K562 (cell line): ENCODE measurements around the gene ZSCAN12. TPM values are rescaled to one million over a fixed set of nuclear protein-coding genes. Genes with fewer than 3 reads are reported as not detected.

Experiments
- ATF2 ChIP-seq: sonication (generic); formaldehyde crosslinking; IDR thresholded peaks from 2 replicates; pipeline ENCODE4 v1.8.1; 2022; ENCODE audit warnings: missing genetic modification reagents
- ATF3 ChIP-seq, 2 experiments: fragments of 450-650 bp in 1 of 2; sonication (generic) in 1 of 2; formaldehyde crosslinking in 1 of 2; IDR thresholded peaks in 1 of 2; conservative IDR thresholded peaks in 1 of 2; 2 replicates each; pipeline versions ENCODE4 v1.6.1 to v1.8.1; 2016 to 2023; ENCODE audit warnings: mild to moderate bottlenecking in 2 of 2, moderate library complexity in 2 of 2, inconsistent platforms in 1 of 2, missing genetic modification reagents in 1 of 2
- BHLHE40 ChIP-seq: IDR thresholded peaks from 2 replicates; pipeline ENCODE4 v1.6.1; 2011; ENCODE audit warnings: low read length, improper control_type of control experiment
- CBFA2T2 ChIP-seq: fragments of 450-650 bp; conservative IDR thresholded peaks from 2 replicates; pipeline ENCODE4 v1.6.1; 2017; ENCODE audit warnings: mild to moderate bottlenecking
- CREB3 ChIP-seq: fragments of 450-650 bp; conservative IDR thresholded peaks from 2 replicates; pipeline ENCODE4 v1.6.1; 2016; ENCODE audit warnings: missing genetic modification characterization, low read depth, mild to moderate bottlenecking, missing compliant biosample characterization, moderate library complexity
- FOXJ2 ChIP-seq: fragments of 200-800 bp; sonication (Bioruptor generic); IDR thresholded peaks from 2 replicates; pipeline ENCODE4 v1.6.1; 2016; ENCODE audit warnings: missing genetic modification characterization, missing compliant biosample characterization
- HIVEP1 ChIP-seq: fragments of 250-450 bp; sonication (Bioruptor Pico); IDR thresholded peaks from 2 replicates; pipeline ENCODE4 v1.4.0; 2020; ENCODE audit warnings: mild to moderate bottlenecking
- NCOA1 ChIP-seq: fragments of 450-650 bp; IDR thresholded peaks from 2 replicates; pipeline ENCODE4 v1.6.1; 2016; ENCODE audit warnings: low read depth
- SMARCE1 ChIP-seq: fragments of 450-650 bp; IDR thresholded peaks from 2 replicates; pipeline ENCODE4 v1.7.1; 2016; ENCODE audit warnings: mild to moderate bottlenecking
- STAG1 ChIP-seq: sonication (generic); formaldehyde crosslinking; IDR thresholded peaks from 2 replicates; pipeline ENCODE4 v1.5.0; 2020; ENCODE audit warnings: missing genetic modification reagents, borderline replicate concordance
- TARDBP ChIP-seq: fragments of 450-650 bp; IDR thresholded peaks from 2 replicates; pipeline ENCODE4 v1.6.1; 2016
- ZNF12 ChIP-seq: sonication (generic); formaldehyde crosslinking; IDR thresholded peaks from 2 replicates; pipeline ENCODE4 v1.4.0; 2020; ENCODE audit warnings: mild to moderate bottlenecking, missing genetic modification reagents
- ZNF644 ChIP-seq: fragments of 200-800 bp; sonication (Bioruptor generic); IDR thresholded peaks from 2 replicates; pipeline ENCODE4 v1.6.1; 2016; ENCODE audit warnings: low read depth, missing genetic modification characterization, missing compliant biosample characterization
- polyA plus RNA-seq, 8 experiments: library from polyadenylated mRNA; depleted of rRNA in 4 of 8; stranded (reverse) in 5 of 8; unstranded in 3 of 8; fragments of >200 nt; fragmentation: Nextera tagmentation in 2 of 8; fragmentation: Illumina TruSeq in 1 of 8; extraction: Ambion mirVana in 2 of 8; extraction: Trizol in 1 of 8; gene quantifications; 2 replicates each; pipeline versions ENCODE4 v1.2.1 to v1.2.3, GENCODE V29; 2011 to 2014; ENCODE audit warnings: inconsistent platforms in 1 of 8, missing spikeins in 1 of 8
- total RNA-seq, 7 experiments: library from RNA; depleted of rRNA in 6 of 7; stranded (reverse); fragments of >200 nt in 6 of 7; fragmentation: Illumina TruSeq in 2 of 7; extraction: Trizol in 2 of 7; gene quantifications; 2 replicates each; pipeline versions ENCODE4 v1.2.1 to v1.2.3, GENCODE V29; 2011 to 2021; ENCODE audit warnings: low replicate concordance in 1 of 7
- TF ChIP-seq, protein P1 (sequence below): fragments of 450-650 bp; IDR thresholded peaks from 2 replicates; pipeline ENCODE4 v1.6.1; 2017; ENCODE audit warnings: antibody characterized with exemption, mild to moderate bottlenecking
- TF ChIP-seq, protein P2 (sequence below): fragments of 450-650 bp; IDR thresholded peaks from 2 replicates; pipeline ENCODE4 v1.6.1; 2014; ENCODE audit warnings: low read depth, mild to moderate bottlenecking, moderate library complexity, borderline replicate concordance
- TF ChIP-seq, protein P3 (sequence below): fragments of 450-650 bp; conservative IDR thresholded peaks from 2 replicates; pipeline ENCODE4 v1.6.1; 2016; ENCODE audit warnings: missing genetic modification characterization, low read depth, mild to moderate bottlenecking, control low read depth, missing compliant biosample characterization

The ZSCAN12 gene
- total and polyA plus RNA-seq, 9 of the 15 experiments (the other 6 are each of a cell fraction or from before 2014, with no cell fraction given): 2.5 to 19.6 (median 12.5) TPM

DNA sequence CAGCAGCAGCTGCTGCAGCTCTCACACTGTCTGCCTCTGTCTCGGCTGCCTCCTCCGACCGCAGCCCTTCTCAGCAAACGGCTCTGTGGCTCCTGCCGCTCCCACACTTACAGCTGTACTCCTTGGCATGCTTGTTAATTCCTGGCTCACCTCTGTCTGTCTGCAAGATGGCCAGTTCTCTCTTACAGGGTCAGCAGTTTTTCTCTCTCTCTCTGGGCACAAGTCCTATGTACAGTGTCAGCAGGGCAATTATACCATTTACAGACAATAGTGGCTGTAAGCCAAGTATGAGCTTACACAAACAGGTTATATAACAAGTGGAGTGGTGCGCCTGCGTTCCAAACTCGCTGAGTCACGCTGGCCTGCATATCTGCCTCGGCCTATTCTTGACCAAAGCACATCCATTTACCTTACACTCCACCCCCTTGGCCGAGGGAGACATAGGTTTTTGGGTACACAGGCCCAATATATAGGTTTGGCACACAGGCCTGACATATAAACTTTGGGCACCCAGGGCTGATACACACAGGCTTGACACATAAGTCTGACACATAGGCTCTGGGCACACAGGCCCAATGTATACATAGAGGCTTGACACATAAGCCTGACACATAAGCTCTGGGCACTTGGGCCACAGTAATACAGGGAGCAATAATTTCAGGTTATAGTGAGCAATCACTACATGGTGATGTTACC, 45.4 kb downstream of the ZSCAN12 start (continued):
- TF ChIP-seq, protein P1, sequence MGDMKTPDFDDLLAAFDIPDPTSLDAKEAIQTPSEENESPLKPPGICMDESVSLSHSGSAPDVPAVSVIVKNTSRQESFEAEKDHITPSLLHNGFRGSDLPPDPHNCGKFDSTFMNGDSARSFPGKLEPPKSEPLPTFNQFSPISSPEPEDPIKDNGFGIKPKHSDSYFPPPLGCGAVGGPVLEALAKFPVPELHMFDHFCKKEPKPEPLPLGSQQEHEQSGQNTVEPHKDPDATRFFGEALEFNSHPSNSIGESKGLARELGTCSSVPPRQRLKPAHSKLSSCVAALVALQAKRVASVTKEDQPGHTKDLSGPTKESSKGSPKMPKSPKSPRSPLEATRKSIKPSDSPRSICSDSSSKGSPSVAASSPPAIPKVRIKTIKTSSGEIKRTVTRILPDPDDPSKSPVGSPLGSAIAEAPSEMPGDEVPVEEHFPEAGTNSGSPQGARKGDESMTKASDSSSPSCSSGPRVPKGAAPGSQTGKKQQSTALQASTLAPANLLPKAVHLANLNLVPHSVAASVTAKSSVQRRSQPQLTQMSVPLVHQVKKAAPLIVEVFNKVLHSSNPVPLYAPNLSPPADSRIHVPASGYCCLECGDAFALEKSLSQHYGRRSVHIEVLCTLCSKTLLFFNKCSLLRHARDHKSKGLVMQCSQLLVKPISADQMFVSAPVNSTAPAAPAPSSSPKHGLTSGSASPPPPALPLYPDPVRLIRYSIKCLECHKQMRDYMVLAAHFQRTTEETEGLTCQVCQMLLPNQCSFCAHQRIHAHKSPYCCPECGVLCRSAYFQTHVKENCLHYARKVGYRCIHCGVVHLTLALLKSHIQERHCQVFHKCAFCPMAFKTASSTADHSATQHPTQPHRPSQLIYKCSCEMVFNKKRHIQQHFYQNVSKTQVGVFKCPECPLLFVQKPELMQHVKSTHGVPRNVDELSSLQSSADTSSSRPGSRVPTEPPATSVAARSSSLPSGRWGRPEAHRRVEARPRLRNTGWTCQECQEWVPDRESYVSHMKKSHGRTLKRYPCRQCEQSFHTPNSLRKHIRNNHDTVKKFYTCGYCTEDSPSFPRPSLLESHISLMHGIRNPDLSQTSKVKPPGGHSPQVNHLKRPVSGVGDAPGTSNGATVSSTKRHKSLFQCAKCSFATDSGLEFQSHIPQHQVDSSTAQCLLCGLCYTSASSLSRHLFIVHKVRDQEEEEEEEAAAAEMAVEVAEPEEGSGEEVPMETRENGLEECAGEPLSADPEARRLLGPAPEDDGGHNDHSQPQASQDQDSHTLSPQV: peak; percentile 100
- no peak for TF ChIP-seq STAG1 (CRISPR knock-in tag)
- TF ChIP-seq, protein P2, sequence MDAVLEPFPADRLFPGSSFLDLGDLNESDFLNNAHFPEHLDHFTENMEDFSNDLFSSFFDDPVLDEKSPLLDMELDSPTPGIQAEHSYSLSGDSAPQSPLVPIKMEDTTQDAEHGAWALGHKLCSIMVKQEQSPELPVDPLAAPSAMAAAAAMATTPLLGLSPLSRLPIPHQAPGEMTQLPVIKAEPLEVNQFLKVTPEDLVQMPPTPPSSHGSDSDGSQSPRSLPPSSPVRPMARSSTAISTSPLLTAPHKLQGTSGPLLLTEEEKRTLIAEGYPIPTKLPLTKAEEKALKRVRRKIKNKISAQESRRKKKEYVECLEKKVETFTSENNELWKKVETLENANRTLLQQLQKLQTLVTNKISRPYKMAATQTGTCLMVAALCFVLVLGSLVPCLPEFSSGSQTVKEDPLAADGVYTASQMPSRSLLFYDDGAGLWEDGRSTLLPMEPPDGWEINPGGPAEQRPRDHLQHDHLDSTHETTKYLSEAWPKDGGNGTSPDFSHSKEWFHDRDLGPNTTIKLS: peak; percentile 24; the same call in 1 of the 2 replicates
- peak; percentile 18; the same call in 1 of the 2 replicates for TF ChIP-seq BHLHE40
- peak; percentile 70 for TF ChIP-seq FOXJ2 (tag)
- no peak for TF ChIP-seq TARDBP
- TF ChIP-seq NCOA1: 0 out of 2 replicates have a peak, but pooled peaks have one; percentile 12
- 0 out of 2 replicates have a peak, but pooled peaks have one; percentile 8 for TF ChIP-seq CBFA2T2
- peak; percentile 97 for TF ChIP-seq HIVEP1 (CRISPR knock-in tag)
- TF ChIP-seq, protein P3, sequence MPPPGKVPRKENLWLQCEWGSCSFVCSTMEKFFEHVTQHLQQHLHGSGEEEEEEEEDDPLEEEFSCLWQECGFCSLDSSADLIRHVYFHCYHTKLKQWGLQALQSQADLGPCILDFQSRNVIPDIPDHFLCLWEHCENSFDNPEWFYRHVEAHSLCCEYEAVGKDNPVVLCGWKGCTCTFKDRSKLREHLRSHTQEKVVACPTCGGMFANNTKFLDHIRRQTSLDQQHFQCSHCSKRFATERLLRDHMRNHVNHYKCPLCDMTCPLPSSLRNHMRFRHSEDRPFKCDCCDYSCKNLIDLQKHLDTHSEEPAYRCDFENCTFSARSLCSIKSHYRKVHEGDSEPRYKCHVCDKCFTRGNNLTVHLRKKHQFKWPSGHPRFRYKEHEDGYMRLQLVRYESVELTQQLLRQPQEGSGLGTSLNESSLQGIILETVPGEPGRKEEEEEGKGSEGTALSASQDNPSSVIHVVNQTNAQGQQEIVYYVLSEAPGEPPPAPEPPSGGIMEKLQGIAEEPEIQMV (tag): peak; percentile 97
- no peak for TF ChIP-seq ATF2 (CRISPR knock-in tag)
- peak; percentile 51 for TF ChIP-seq SMARCE1
- peak; percentile 64; the same call in 1 of the 2 replicates for TF ChIP-seq ATF3 (IDR thresholded peaks at IDR 0.05)
- no peak for TF ChIP-seq ATF3 (CRISPR knock-in tag; conservative IDR thresholded peaks at IDR 0.05)
- no peak for TF ChIP-seq ZNF12 (CRISPR knock-in tag)
- TF ChIP-seq CREB3 (tag): peak; percentile 100
- peak; percentile 100 for TF ChIP-seq ZNF644 (tag)
